Measurements from ENCODE around the gene KCNAB2.

GRCh38 chr1:6105218-6105679 is 59.6 kb downstream of the KCNAB2 start:
- TF ChIP-seq CTCF (conservative IDR thresholded peaks at IDR 0.05; ENCODE audit: low read length), result no peak
- no peak for TF ChIP-seq EZH2phosphoT487 (IDR thresholded peaks at IDR 0.05; ENCODE audit: borderline replicate concordance)
